Keratinocyte (primary cell): ENCODE data around the gene ITPR1. TPM values are rescaled to one million over a fixed set of nuclear protein-coding genes. Genes with fewer than 3 reads are reported as not detected.

Experiments used
- DNase-seq: peaks from one replicate; pipeline ENCODE4 v3.0.0-alpha.2; 2011; ENCODE audit warnings: low read depth, missing footprints, low spot score
- FAIRE-seq: peaks from 2 replicates; lab custom pipeline; 2011; peaks lifted over from hg19 to GRCh38; lab: Jason Lieb, UNC
- H2AFZ ChIP-seq: 2 replicates; pipeline ENCODE4 v1.6.0; 2012; ENCODE audit warnings: low read length, control low read depth, inconsistent platforms; ENCODE audit not compliant: control insufficient read depth
- H3K27ac ChIP-seq: 2 replicates; pipeline ENCODE4 v1.5.1; 2011; ENCODE audit warnings: low read length; ENCODE audit not compliant: control insufficient read depth, insufficient read depth
- H3K27me3 ChIP-seq: 3 replicates; pipeline ENCODE4 v1.6.0; 2011; ENCODE audit warnings: low read length; ENCODE audit not compliant: control insufficient read depth, insufficient read depth; ENCODE audit errors: extremely low read depth
- H3K36me3 ChIP-seq, 2 experiments: 2 replicates in 1 of 2; 3 replicates in 1 of 2; pipeline ENCODE4 v1.5.1; 2011; ENCODE audit warnings: low read length in 2 of 2, mild to moderate bottlenecking in 1 of 2; ENCODE audit not compliant: control insufficient read depth in 2 of 2, insufficient read depth in 2 of 2; ENCODE audit errors: extremely low read depth in 1 of 2
- H3K4me1 ChIP-seq: 3 replicates; pipeline ENCODE4 v1.5.1; 2011; ENCODE audit warnings: low read length; ENCODE audit not compliant: control insufficient read depth, insufficient read depth; ENCODE audit errors: extremely low read depth
- H3K4me2 ChIP-seq: 3 replicates; pipeline ENCODE4 v1.6.0; 2011; ENCODE audit warnings: low read depth, low read length; ENCODE audit not compliant: control insufficient read depth, insufficient read depth; ENCODE audit errors: extremely low read depth
- H3K4me3 ChIP-seq, 3 experiments: fragments of 200-600 bp in 1 of 3; sonication (generic) in 1 of 3; 2 replicates in 2 of 3; 3 replicates in 1 of 3; pipeline ENCODE4 v1.5.1; 2011 to 2016; ENCODE audit warnings: low read length in 3 of 3, mild to moderate bottlenecking in 3 of 3, control low read depth in 2 of 3, inconsistent platforms in 1 of 3, low read depth in 1 of 3, mixed read lengths in 1 of 3, mixed run types in 1 of 3, moderate library complexity in 1 of 3; ENCODE audit not compliant: control insufficient read depth in 2 of 3, insufficient read depth in 2 of 3; ENCODE audit errors: extremely low read depth in 1 of 3
- H3K79me2 ChIP-seq: 2 replicates; pipeline ENCODE4 v1.6.0; 2012; ENCODE audit warnings: low read length; ENCODE audit not compliant: control insufficient read depth, insufficient read depth
- H3K9ac ChIP-seq: 3 replicates; pipeline ENCODE4 v1.6.0; 2011; ENCODE audit warnings: low read length; ENCODE audit not compliant: control insufficient read depth, insufficient read depth; ENCODE audit errors: extremely low read depth
- H3K9me1 ChIP-seq: 3 replicates; pipeline ENCODE4 v1.6.0; 2011; ENCODE audit warnings: low read length; ENCODE audit not compliant: control insufficient read depth, insufficient read depth; ENCODE audit errors: extremely low read depth
- H3K9me3 ChIP-seq: 2 replicates; pipeline ENCODE4 v1.5.1; 2012; ENCODE audit warnings: low read depth, low read length; ENCODE audit not compliant: control insufficient read depth
- H4K20me1 ChIP-seq: 3 replicates; pipeline ENCODE4 v1.6.0; 2011; ENCODE audit warnings: low read length; ENCODE audit not compliant: control insufficient read depth, insufficient read depth; ENCODE audit errors: extremely low read depth
- CTCF ChIP-seq, 3 experiments: IDR thresholded peaks in 1 of 3; conservative IDR thresholded peaks in 1 of 3; optimal IDR thresholded peaks in 1 of 3; 2 replicates in 2 of 3; 3 replicates in 1 of 3; pipeline versions ENCODE3 to v1.5.1; 2011; ENCODE audit warnings: low read length in 3 of 3, mild to moderate bottlenecking in 3 of 3, moderate library complexity in 2 of 3, control low read depth in 1 of 3, inconsistent platforms in 1 of 3; ENCODE audit not compliant: insufficient read depth in 2 of 3; ENCODE audit errors: extremely low read depth in 1 of 3
- EZH2 ChIP-seq: IDR thresholded peaks from one replicate; pipeline ENCODE4 v1.6.1; 2012; ENCODE audit warnings: inconsistent platforms, mild to moderate bottlenecking, low read length, moderate library complexity
- dilution Hi-C: fragments of 300-500 bp; cut with MboI; formaldehyde crosslinking; loops from one replicate; pipeline ENCODE4 v1.7.0; 2020; ENCODE audit warnings: low sequenced_read_pairs; ENCODE audit not compliant: extremely low pct_ligation_motif_present
- polyA plus RNA-seq, 5 experiments: library from polyadenylated mRNA; depleted of rRNA in 3 of 5; stranded (reverse) in 3 of 5; stranded (forward) in 1 of 5; unstranded in 1 of 5; fragments of >200 nt; gene quantifications; 1 replicate in 1 of 5; 2 replicates in 3 of 5; 3 replicates in 1 of 5; pipeline versions ENCODE4 v1.2.1 to v1.2.3, GENCODE V29; 2011 to 2012; ENCODE audit warnings: missing spikeins in 2 of 5, low read depth in 1 of 5, low replicate concordance in 1 of 5

The ITPR1 gene
- polyA plus RNA-seq, 1 donor (not counting 4 experiments of a cell fraction or from before 2014, with no cell fraction given), result 3.5 TPM

- Histone ChIP-seq H2AFZ (no peak overlapping the region), H3K9me3 (no peaks in the 10 kb centered on the region), H3K4me2 (no peak overlapping the region), H3K9me1 (no peaks in the 10 kb centered on the region), H3K27me3 (no peaks in the 10 kb centered on the region), H4K20me1 (no peaks in the 10 kb centered on the region), H3K79me2 (no peaks in the 10 kb centered on the region), H3K4me3 (no peak overlapping the region), H3K9ac (no peak overlapping the region), H3K4me1 (peaks cover 7% of the 10 kb centered on the region), H3K36me3 (no peaks in the 10 kb centered on the region), H3K27ac (no peak overlapping the region)
- dilution Hi-C loops, result no loop called here
- no peak for TF ChIP-seq CTCF (optimal IDR thresholded peaks at IDR 0.05 in 1 of 3, IDR thresholded peaks at IDR 0.05 in 1 of 3, conservative IDR thresholded peaks at IDR 0.05 in 1 of 3; ENCODE audit: extremely low read depth in 1 of 3, insufficient read depth in 2 of 3, low read length in 3 of 3)
- no peak for TF ChIP-seq EZH2
- DNase-seq (no peak), FAIRE-seq (no peak)
These were observed 346.1 kb downstream of the ITPR1 start for GRCh38 chr3:4839278-4839677.

GRCh38 chr3:4841225-4841624, 348.1 kb downstream of the ITPR1 start:
- Histone ChIP-seq H3K4me3 (no peak overlapping the region), H4K20me1 (no peaks in the 10 kb centered on the region), H3K36me3 (no peaks in the 10 kb centered on the region), H3K9ac (no peak overlapping the region), H3K4me2 (no peak overlapping the region), H2AFZ (no peak overlapping the region), H3K27me3 (no peaks in the 10 kb centered on the region), H3K9me1 (no peaks in the 10 kb centered on the region), H3K4me1 (no peaks in the 10 kb centered on the region), H3K9me3 (no peaks in the 10 kb centered on the region), H3K79me2 (no peaks in the 10 kb centered on the region), H3K27ac (no peak overlapping the region)
- DNase-seq, result no peak
- TF ChIP-seq EZH2 (no peak), CTCF (optimal IDR thresholded peaks at IDR 0.05 in 1 of 3, IDR thresholded peaks at IDR 0.05 in 1 of 3, conservative IDR thresholded peaks at IDR 0.05 in 1 of 3; ENCODE audit: extremely low read depth in 1 of 3, insufficient read depth in 2 of 3, low read length in 3 of 3) (no peak)
- FAIRE-seq, result peak; percentile 26
- dilution Hi-C loops, result no loop called here
